Activated naive CD8-positive, alpha-beta T cell (primary cell): Measurements from ENCODE around the gene PAM.
A peak's percentile ranks its signal among the peaks of the same experiment; 100 is the strongest.
"Not testable (repeated sequence)": the region's sequence is repeated elsewhere in the genome, so short reads cannot be mapped to it uniquely, and the experiment has no call there.

Experiments
- H3K27ac Mint-ChIP-seq: one replicate; pipeline ENCODE4 v1.8.0; 2021; ENCODE audit warnings: mixed read lengths
- H3K27me3 Mint-ChIP-seq: one replicate; pipeline ENCODE4 v1.8.0; 2021; ENCODE audit warnings: mixed read lengths
- H3K36me3 Mint-ChIP-seq: one replicate; pipeline ENCODE4 v1.8.0; 2021; ENCODE audit warnings: mixed read lengths
- H3K4me1 Mint-ChIP-seq: one replicate; pipeline ENCODE4 v1.8.0; 2021; ENCODE audit warnings: low read depth, mixed read lengths
- H3K4me3 Mint-ChIP-seq: one replicate; pipeline ENCODE4 v1.8.0; 2021; ENCODE audit warnings: mild to moderate bottlenecking, mixed read lengths
- H3K9me3 Mint-ChIP-seq: one replicate; pipeline ENCODE4 v1.8.0; 2021; ENCODE audit warnings: low read depth, mixed read lengths

PAM gene

DNA sequence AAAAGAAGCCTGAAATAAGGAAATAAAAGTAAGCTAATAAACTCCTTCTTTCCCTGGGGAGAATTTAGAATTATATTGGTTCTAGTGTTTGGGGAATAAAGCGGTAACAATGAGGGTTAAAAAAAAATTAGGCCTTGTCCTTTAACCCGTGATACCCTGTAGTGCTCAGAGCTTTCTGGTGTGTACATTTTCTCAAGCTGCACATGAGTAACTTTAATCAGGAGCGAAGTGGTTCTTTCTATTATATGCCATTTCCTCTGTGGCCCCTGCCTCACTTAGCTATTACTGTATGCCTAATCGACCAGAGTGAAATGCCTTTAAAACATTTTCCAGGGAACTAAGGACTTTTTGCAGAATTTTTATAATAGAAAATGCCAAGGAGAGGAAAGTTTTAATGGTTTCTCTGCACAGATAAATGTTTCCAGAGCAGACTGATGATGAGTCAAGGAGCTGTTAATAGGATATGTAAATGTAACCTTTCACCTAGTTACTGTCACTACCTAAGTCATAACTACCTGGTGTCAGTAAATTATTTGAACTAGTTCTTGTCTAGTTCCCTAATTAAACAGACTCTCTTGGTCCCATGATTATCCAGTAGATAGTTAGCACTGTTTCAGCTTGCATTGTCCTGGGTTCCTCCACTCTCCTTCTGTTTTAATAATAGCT lies 7.6 kb downstream of the PAM start:
- H3K36me3 Mint-ChIP-seq: peaks cover 7% of the 10 kb centered on the region
- H3K9me3 Mint-ChIP-seq: no peaks in the 10 kb centered on the region
- peaks cover 79% of the 10 kb centered on the region for H3K4me1 Mint-ChIP-seq
- peak overlapping the region; percentile 84 for H3K4me3 Mint-ChIP-seq
- no peaks in the 10 kb centered on the region for H3K27me3 Mint-ChIP-seq
- peak overlapping the region; percentile 95 for H3K27ac Mint-ChIP-seq

DNA sequence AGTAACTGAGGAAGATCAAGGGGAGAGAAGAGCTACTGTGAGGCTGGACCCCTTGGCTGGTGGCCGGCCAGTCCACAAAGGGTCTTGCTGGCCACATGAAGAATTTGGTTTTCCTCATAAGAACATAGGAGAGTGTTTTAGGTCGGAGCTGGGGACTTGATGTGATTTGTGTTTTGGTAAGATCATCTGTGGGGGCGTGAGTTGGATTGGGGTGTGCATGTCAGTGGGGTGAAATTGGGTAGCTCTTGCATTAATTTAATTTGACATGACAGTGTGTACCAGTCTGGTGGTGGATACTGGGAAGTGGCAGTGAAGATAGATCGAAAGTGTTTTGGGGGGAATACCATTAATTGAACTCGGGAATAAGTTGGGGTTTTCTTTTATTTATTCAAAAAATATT lies 8.6 kb downstream of the PAM start:
- peaks cover 73% of the 10 kb centered on the region for H3K4me1 Mint-ChIP-seq
- peaks cover 7% of the 10 kb centered on the region for H3K36me3 Mint-ChIP-seq
- H3K27me3 Mint-ChIP-seq: no peaks in the 10 kb centered on the region
- peak overlapping the region; percentile 95 for H3K27ac Mint-ChIP-seq
- H3K4me3 Mint-ChIP-seq: peak overlapping the region; percentile 84
- H3K9me3 Mint-ChIP-seq: no peaks in the 10 kb centered on the region

DNA sequence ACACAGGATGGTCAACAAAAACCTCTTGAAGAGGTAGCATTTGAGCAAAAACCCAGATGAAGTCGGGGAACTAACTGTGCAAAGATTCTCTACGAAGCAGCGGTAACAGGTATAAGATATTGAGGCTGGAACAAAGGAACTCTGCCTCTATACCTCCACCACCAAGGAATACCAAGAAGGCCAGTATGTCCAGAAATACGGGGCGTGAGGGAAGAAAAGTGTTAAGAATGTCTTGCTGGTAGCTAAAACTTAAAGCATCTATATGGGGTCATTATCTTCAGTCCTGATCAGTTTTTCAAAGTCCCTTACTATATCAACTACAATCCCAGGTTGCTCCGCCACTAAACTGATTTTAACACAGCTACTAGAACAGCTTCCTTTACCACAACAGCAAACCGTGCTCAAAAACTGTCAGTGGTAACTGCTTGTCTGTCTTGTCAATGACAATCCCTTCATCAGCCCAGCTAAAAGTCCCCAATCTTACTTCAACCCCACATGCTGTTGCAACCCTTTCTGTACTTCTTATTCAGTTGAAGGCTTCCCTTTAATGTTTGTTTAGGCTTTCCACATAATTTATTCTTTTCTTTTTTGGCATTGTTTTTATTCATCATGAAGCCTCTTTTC lies 9.4 kb downstream of the PAM start:
- peak overlapping the region; percentile 93 for H3K27ac Mint-ChIP-seq
- H3K4me1 Mint-ChIP-seq: peaks cover 68% of the 10 kb centered on the region

DNA sequence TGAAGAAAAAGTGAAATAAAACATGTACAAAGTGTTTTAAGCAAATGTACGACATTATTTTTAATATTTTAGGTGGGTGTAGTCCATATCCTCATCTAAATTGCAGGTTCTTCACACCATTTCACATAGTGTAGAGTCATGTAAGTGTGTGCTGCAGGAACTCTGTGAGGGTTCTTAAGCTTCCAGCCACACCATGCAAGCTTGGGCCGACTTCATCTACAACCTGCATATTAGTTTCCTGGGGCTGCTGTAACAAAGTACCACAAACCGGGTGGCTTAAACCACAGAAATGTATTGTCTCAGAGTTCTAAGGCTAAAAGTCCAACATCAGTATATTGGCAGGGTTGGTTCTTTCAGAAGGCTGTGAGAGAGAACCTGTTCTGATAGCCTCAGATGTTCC lies 10.2 kb downstream of the PAM start:
- no peaks in the 10 kb centered on the region for H3K27me3 Mint-ChIP-seq
- peaks cover 60% of the 10 kb centered on the region for H3K4me1 Mint-ChIP-seq
- H3K4me3 Mint-ChIP-seq: peak overlapping the region; percentile 65
- H3K9me3 Mint-ChIP-seq: no peaks in the 10 kb centered on the region
- peak overlapping the region; percentile 93 for H3K27ac Mint-ChIP-seq
- H3K36me3 Mint-ChIP-seq: peaks cover 7% of the 10 kb centered on the region

More for the DNA sequence above, 9.4 kb downstream of the PAM start:
- Mint-ChIP-seq H3K4me3 (peak overlapping the region; percentile 65), H3K36me3 (peaks cover 7% of the 10 kb centered on the region), H3K9me3 (no peaks in the 10 kb centered on the region), H3K27me3 (no peaks in the 10 kb centered on the region)

DNA sequence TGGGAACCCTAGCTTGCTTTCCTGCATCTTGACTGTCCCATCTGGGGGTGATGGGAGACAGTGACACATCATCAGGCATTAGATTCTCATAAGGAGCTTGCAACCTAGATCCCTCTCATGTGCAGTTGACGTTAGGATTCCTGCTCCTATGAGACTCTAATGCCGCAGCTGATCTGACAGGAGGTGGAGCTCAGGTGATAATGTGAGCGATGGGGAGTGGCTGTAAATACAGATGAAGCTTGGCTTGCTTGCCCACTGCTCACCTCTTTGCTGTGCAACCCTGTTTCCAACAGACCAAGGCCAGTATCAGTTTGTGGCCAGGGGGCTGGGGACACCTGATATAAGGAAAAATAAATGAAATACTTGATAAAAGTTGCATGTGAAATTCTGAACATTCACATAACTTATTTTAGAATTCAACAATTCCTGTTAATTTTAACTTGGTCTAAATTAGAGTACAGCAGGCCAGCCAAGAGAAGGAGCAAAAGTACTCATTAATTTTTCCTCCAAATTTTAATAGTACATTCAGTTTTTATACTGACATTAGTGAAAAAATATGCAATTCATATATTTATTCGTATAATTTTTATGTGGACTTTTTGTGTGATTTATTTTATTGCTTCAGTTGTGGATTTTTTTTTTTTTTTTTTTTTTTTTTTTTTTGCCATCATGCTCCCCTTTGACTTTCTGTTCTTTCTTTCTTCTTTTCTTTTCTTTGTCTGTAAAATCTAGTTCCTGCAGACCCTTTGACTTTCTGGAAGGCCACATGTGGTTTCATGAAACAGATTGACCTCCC lies 11.4 kb downstream of the PAM start:
- peaks cover 7% of the 10 kb centered on the region for H3K36me3 Mint-ChIP-seq
- H3K27me3 Mint-ChIP-seq: no peaks in the 10 kb centered on the region
- H3K9me3 Mint-ChIP-seq: no peaks in the 10 kb centered on the region
- H3K4me1 Mint-ChIP-seq: peaks cover 54% of the 10 kb centered on the region
- H3K4me3 Mint-ChIP-seq: no peak overlapping the region
- H3K27ac Mint-ChIP-seq: peak overlapping the region; percentile 76

GRCh38 chr5:102767862-102768261 lies 12.8 kb downstream of the PAM start:
- peak overlapping the region; percentile 69 for H3K4me3 Mint-ChIP-seq
- H3K9me3 Mint-ChIP-seq: no peaks in the 10 kb centered on the region
- no peaks in the 10 kb centered on the region for H3K27me3 Mint-ChIP-seq
- peak overlapping the region; percentile 95 for H3K27ac Mint-ChIP-seq
- peaks cover 7% of the 10 kb centered on the region for H3K36me3 Mint-ChIP-seq
- peaks cover 50% of the 10 kb centered on the region for H3K4me1 Mint-ChIP-seq

DNA sequence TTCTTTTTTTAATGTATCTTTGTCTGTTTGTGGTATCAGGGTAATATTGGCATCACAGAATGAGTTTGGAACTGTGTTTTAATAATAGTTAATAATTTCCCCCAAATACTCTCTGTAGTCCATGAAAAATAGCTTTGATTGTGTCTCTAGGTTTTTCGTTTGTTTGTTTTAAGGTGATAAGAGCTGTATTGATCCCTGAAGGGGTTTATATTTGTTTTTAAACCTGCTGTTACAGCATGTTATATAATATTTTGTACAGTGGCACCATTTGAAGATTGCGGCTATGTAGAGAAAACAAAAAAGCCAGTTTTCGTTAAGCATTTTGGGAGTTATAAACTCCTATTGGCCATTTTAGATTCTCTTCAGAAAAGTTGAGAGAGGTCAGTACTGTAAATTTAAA lies 15.7 kb downstream of the PAM start:
- H3K27me3 Mint-ChIP-seq: no peaks in the 10 kb centered on the region
- no peak overlapping the region for H3K27ac Mint-ChIP-seq
- H3K4me1 Mint-ChIP-seq: peaks cover 34% of the 10 kb centered on the region
- no peak overlapping the region for H3K4me3 Mint-ChIP-seq
- H3K9me3 Mint-ChIP-seq: no peaks in the 10 kb centered on the region
- H3K36me3 Mint-ChIP-seq: peaks cover 4% of the 10 kb centered on the region

DNA sequence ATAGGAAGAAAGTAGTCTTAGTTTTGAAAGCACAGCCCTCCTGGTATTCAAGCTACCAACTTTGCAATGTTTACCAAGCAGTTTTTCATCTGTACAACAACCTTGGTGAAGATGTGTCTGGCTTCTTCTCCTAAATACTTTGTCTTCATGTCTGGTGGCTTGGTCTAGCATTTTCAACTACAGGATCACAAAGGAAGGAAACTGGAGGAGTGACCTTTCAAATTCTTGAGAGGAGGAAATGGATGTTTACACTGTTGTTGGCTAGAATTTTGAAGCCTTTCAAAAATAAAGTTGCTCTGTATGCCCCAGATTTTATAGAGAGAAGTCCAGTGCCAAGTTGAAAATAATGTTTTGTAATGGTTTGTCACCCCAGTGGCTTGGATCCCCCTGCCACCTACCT lies 16.3 kb downstream of the PAM start:
- no peaks in the 10 kb centered on the region for H3K27me3 Mint-ChIP-seq
- peaks cover 9% of the 10 kb centered on the region for H3K36me3 Mint-ChIP-seq
- peaks cover 5% of the 10 kb centered on the region for H3K9me3 Mint-ChIP-seq
- H3K4me1 Mint-ChIP-seq: peaks cover 40% of the 10 kb centered on the region
- H3K27ac Mint-ChIP-seq: peak overlapping the region; percentile 13
- no peak overlapping the region for H3K4me3 Mint-ChIP-seq

GRCh38 chr5:102772273-102772672 lies 17.2 kb downstream of the PAM start:
- Mint-ChIP-seq H3K9me3 (peaks cover 5% of the 10 kb centered on the region), H3K27me3 (no peaks in the 10 kb centered on the region), H3K36me3 (peaks cover 9% of the 10 kb centered on the region), H3K4me3 (no peak overlapping the region), H3K27ac (peak overlapping the region; percentile 13), H3K4me1 (peaks cover 43% of the 10 kb centered on the region)

- Mint-ChIP-seq H3K4me1 (peaks cover 42% of the 10 kb centered on the region), H3K9me3 (peaks cover 5% of the 10 kb centered on the region), H3K27ac (peak overlapping the region; percentile 65), H3K27me3 (no peaks in the 10 kb centered on the region), H3K36me3 (peaks cover 9% of the 10 kb centered on the region), H3K4me3 (no peak overlapping the region)
Measured at GRCh38 chr5:102773133-102773532, 18.0 kb downstream of the PAM start.

DNA sequence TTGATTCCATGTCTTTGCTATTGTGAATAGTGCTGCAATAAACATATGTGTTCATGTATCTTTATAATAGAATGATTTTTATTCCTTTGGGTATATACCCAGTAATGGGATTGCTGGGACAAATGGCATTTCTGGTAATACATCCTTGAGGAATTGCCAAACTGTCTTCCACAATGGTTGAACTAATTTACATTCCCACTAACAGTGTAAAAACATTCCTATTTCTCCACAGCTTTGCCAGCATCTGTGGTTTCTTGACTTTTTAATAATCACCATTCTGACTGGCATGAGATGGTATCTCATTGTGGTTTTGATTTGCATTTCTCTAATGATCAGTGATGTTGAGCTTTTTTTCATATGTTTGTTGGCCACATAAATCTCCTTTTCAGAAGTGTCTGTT lies 20.7 kb downstream of the PAM start:
- not testable (repeated sequence) for H3K9me3 Mint-ChIP-seq, H3K27me3 Mint-ChIP-seq
- H3K4me1 Mint-ChIP-seq: peaks cover 64% of the 10 kb centered on the region
- peak overlapping the region; percentile 72 for H3K4me3 Mint-ChIP-seq
- peaks cover 10% of the 10 kb centered on the region for H3K36me3 Mint-ChIP-seq
- peak overlapping the region; percentile 92 for H3K27ac Mint-ChIP-seq

- Mint-ChIP-seq H3K27me3 (no peaks in the 10 kb centered on the region), H3K4me3 (no peak overlapping the region), H3K27ac (peak overlapping the region; percentile 92), H3K4me1 (peaks cover 60% of the 10 kb centered on the region), H3K36me3 (peaks cover 10% of the 10 kb centered on the region), H3K9me3 (peaks cover 5% of the 10 kb centered on the region)
Measured at GRCh38 chr5:102777099-102777498, 22.0 kb downstream of the PAM start.

DNA sequence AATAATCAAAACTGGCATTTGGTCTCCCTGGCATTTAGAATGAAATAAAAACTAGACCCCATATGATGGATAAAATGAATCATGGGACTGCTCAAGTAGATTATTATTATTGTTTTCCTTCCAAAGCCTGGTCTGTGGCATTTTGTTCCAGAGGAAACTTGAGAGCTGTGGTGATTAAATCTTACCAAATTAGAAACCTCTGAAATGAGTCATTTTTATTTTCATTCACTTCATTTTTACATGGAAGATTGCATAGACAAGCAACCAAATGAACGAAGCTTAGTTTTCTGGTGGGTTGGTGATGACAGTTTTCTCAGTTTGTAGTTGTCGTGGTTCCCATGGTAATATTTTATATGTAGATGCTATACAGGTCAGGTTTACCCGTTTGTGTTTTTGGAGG lies 23.4 kb downstream of the PAM start:
- Mint-ChIP-seq H3K27me3 (no peaks in the 10 kb centered on the region), H3K27ac (peak overlapping the region; percentile 92), H3K4me3 (peak overlapping the region; percentile 74), H3K36me3 (peaks cover 13% of the 10 kb centered on the region), H3K4me1 (peaks cover 59% of the 10 kb centered on the region), H3K9me3 (peaks cover 5% of the 10 kb centered on the region)

- H3K27me3 Mint-ChIP-seq: no peaks in the 10 kb centered on the region
- no peak overlapping the region for H3K27ac Mint-ChIP-seq
- no peaks in the 10 kb centered on the region for H3K9me3 Mint-ChIP-seq
- H3K36me3 Mint-ChIP-seq: peaks cover 12% of the 10 kb centered on the region
- H3K4me1 Mint-ChIP-seq: peaks cover 49% of the 10 kb centered on the region
- H3K4me3 Mint-ChIP-seq: no peak overlapping the region
Measured at GRCh38 chr5:102781359-102781758, 26.3 kb downstream of the PAM start.

DNA sequence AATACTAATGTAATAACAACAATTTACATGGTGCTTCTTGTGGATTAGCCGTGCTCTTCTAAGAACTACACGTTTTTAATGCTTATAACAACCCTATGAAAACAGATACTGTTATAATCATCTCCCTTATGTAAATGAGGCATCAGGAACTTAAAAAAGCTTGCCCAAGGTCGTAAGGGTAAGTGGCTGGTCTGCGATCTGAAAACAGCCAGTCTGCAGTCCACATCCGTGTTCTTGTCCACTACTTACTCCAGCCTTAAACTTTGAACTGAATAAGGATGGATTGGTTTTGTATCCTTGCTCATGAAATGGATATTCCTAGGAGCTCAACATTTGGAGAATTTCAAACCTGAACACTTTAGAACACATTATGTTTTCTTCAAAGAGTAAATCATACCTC lies 26.7 kb downstream of the PAM start:
- peaks cover 12% of the 10 kb centered on the region for H3K36me3 Mint-ChIP-seq
- H3K27ac Mint-ChIP-seq: no peak overlapping the region
- H3K4me1 Mint-ChIP-seq: peaks cover 46% of the 10 kb centered on the region
- H3K4me3 Mint-ChIP-seq: no peak overlapping the region
- H3K9me3 Mint-ChIP-seq: no peaks in the 10 kb centered on the region
- H3K27me3 Mint-ChIP-seq: no peaks in the 10 kb centered on the region
